ENCODE data around the gene SIN3A. TPM values are rescaled to one million over a fixed set of nuclear protein-coding genes. Genes with fewer than 3 reads are reported as not detected.
A peak's percentile ranks its signal among the peaks of the same experiment; 100 is the strongest.
"Not testable (repeated sequence)": the region's sequence is repeated elsewhere in the genome, so short reads cannot be mapped to it uniquely, and the experiment has no call there.

Gene SIN3A
- total RNA-seq, 2 donors from 2014 or later = 51.4 to 54.3 TPM

DNA sequence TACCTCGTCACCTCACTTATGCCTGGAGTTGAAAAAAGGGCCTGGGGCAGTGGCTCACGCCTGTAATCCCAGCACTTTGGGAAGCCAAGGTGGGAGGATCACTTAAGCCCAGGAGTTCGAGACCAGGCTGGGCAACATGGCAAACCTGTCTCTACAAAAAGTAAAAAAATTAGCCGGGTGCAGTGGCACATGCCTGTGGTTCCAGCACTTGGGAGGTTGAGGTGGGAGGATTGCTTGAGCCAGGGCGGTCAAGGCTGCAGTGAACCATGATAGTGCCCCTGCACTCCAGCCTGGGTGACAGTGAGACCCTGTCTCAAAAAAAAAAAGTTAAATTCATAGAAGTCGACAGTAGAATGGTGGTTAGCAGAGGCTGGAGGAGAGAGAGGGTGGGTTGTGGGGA is 109.3 kb downstream of the SIN3A start:
- Histone ChIP-seq H3K4me3 (no peak overlapping the region), H3K27ac (no peak overlapping the region), H3K9ac (ENCODE audit: low read depth in 2 of 2, low read length in 2 of 2) (no peak overlapping the region), H3K27me3 (no peaks in the 10 kb centered on the region), H3K9me3 (no peaks in the 10 kb centered on the region), H3K4me1 (no peaks in the 10 kb centered on the region), H3K36me3 (no peaks in the 10 kb centered on the region)
- intact Hi-C loops (cut with DNase I) = no loop called here
- DNase-seq = no peak
- TF ChIP-seq CTCF (IDR thresholded peaks at IDR 0.05) = no peak

DNA sequence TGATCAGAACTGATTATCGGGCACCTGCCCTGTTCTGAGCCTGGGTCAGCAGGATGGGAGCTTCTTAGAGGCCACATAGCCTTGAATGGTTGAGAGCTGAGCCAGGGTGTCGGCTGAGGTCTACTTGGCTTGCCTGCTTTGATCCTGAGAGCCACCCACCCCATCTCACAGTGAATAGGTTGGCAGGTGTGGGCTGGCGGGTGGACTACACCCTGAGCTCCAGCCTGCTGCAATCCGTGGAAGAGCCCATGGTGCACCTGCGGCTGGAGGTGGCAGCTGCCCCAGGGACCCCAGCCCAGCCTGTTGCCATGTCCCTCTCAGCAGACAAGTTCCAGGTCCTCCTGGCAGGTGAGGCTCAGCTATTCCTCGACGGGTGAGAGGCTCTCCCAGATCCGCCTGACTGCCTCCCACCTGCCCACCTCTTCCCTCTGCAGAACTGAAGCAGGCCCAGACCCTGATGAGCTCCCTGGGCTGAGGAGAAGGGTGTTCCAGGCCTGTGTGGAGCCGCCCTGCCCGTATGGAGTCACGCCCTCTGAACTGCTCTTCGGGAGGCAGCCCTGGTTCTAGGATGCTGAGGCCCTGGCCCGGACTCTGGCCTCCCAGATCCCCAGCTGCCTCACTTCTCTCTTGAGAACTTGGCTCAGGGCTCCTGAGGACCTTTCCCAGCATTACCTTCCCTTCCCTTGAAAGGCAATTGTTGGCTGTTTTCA is 111.8 kb downstream of the SIN3A start:
- TF ChIP-seq CTCF (IDR thresholded peaks at IDR 0.05) = no peak
- H3K27ac ChIP-seq = no peak overlapping the region
- no peaks in the 10 kb centered on the region for H3K27me3 ChIP-seq
- H3K4me1 ChIP-seq = no peaks in the 10 kb centered on the region
- H3K36me3 ChIP-seq = no peaks in the 10 kb centered on the region
- no peak overlapping the region for H3K9ac ChIP-seq (ENCODE audit: low read depth in 2 of 2, low read length in 2 of 2)
- no peak for DNase-seq
- no peaks in the 10 kb centered on the region for H3K9me3 ChIP-seq
- H3K4me3 ChIP-seq = no peak overlapping the region
- intact Hi-C loops (cut with DNase I) = no loop called here

GRCh38 chr15:75338661-75339240 is 112.7 kb downstream of the SIN3A start:
- no peaks in the 10 kb centered on the region for H3K9me3 ChIP-seq
- no peak for TF ChIP-seq CTCF (IDR thresholded peaks at IDR 0.05)
- DNase-seq = no peak
- no peaks in the 10 kb centered on the region for H3K36me3 ChIP-seq
- H3K9ac ChIP-seq (ENCODE audit: low read depth in 2 of 2, low read length in 2 of 2) = no peak overlapping the region
- intact Hi-C loops (cut with DNase I) = no loop called here
- no peak overlapping the region for H3K4me3 ChIP-seq
- H3K27ac ChIP-seq = no peak overlapping the region
- no peaks in the 10 kb centered on the region for H3K27me3 ChIP-seq
- H3K4me1 ChIP-seq = no peaks in the 10 kb centered on the region

GRCh38 chr15:75335705-75336355 is 115.7 kb downstream of the SIN3A start, which contains the start of gene COMMD4:
COMMD4 (plus strand) TSS chr15:75336063; CDS start chr15:75336090, 27 bp downstream.
- Histone ChIP-seq H3K36me3 (no peaks in the 10 kb centered on the region), H3K9me3 (no peaks in the 10 kb centered on the region), H3K9ac (ENCODE audit: low read depth in 2 of 2, low read length in 2 of 2) (peak within 1 kb of the TSS; percentile 64 to 75), H3K27ac (no peak within 1 kb of the TSS), H3K4me3 (peak within 1 kb of the TSS; percentile 75), H3K4me1 (no peaks in the 10 kb centered on the region), H3K27me3 (no peaks in the 10 kb centered on the region)
- intact Hi-C loops (cut with DNase I) = no loop called here
- peak; percentile 98 for DNase-seq
- TF ChIP-seq CTCF (IDR thresholded peaks at IDR 0.05) = no peak

DNA sequence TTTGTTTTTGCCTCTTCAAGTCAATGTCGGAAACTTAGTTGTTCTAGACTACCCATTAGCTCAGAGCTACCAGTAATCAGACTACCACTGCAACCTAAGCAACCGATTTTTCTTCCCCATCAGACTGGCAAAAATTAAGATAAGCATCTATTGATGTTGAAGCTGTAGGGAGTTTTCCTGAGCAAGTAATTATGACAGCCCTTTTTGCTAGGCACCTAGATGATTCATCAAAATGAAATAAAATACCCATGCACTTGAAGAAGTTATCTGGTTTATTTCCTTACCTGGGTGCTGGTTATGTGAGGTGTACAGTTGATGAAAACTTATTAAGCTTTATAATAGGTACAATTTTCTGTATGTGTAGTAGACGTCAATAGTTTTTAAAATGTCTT is 116.2 kb downstream of the SIN3A start:
- no peak for TF ChIP-seq CTCF (IDR thresholded peaks at IDR 0.05)
- H3K4me1 ChIP-seq = no peaks in the 10 kb centered on the region
- intact Hi-C loops (cut with DNase I) = no loop called here
- H3K27ac ChIP-seq = no peak overlapping the region
- H3K27me3 ChIP-seq = no peaks in the 10 kb centered on the region
- H3K9me3 ChIP-seq = no peaks in the 10 kb centered on the region
- H3K9ac ChIP-seq (ENCODE audit: low read depth in 2 of 2, low read length in 2 of 2) = no peak overlapping the region
- H3K4me3 ChIP-seq = peak overlapping the region; percentile 75
- no peaks in the 10 kb centered on the region for H3K36me3 ChIP-seq
- no peak for DNase-seq

DNA sequence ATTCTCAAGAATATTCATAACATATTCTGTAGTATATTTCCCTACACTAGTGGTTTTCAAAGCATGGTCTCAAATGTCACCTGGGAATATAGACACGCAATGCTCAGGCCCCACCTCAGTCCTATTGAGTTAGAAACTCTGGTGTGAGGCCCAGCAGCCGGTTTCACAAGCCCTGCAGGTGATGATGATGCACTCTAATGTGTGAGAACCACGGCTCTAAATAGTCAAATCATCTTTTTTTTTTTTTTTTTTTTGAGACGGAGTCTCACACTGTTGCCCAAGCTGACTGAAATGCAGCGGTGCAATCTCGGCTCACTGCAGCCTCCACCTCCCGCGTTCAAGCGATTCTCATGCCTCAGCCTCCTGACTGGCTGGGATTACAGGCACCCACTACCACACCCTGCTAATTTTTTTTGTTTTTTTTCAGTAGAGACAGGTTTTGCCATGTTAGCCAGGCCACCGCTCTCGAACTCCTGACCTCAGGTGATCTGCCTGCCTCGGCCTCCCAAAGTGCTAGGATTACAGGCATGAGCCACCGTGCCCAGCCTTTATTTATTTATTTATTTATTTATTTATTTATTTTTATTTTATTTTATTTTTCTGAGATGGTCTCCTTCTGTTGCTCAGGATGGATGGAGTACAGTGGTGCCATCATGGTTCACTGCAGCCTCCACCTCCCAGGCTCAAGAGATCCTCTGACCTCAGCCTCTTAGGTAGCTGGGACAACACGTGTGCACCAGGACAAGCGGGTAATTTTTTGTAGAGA is 117.7 kb downstream of the SIN3A start:
- H3K4me3 ChIP-seq; H3K27ac ChIP-seq; H3K4me1 ChIP-seq; intact Hi-C loops (cut with DNase I); H3K36me3 ChIP-seq; H3K9me3 ChIP-seq; H3K27me3 ChIP-seq; H3K9ac ChIP-seq (ENCODE audit: low read depth in 2 of 2, low read length in 2 of 2); DNase-seq: not testable (repeated sequence)

DNA sequence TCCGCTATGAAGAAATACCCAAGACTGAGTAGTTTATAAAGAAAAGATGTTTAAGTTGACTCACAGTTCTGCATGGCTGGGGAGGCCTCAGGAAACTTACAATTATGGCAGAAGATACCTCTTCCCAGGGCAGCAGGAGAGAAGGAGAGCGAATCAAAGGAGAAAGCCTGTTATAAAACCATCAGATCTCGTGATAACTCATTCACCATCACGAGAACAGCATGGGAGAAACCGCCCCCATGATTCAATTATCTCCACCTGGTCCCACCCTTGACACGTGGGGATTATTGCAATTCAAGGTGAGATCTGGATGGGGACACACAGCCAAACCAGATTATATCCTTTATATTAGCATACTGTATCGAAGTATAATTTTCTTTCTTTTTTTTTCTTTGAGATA is 119.4 kb downstream of the SIN3A start:
- intact Hi-C loops (cut with DNase I) = not testable (repeated sequence)

More for the DNA sequence above, 119.4 kb downstream of the SIN3A start:
- not testable (repeated sequence) for H3K36me3 ChIP-seq; H3K4me3 ChIP-seq; H3K27ac ChIP-seq; DNase-seq; H3K9me3 ChIP-seq; H3K27me3 ChIP-seq; H3K4me1 ChIP-seq; H3K9ac ChIP-seq (ENCODE audit: low read depth in 2 of 2, low read length in 2 of 2)

Measured in colonic mucosa (tissue), 4 donors.